Liver (tissue), 3 donors: ENCODE data around the gene WNT16.

Experiments used
- CTCF ChIP-seq: fragments of 150-350 bp; IDR thresholded peaks from 2 replicates; pipeline ENCODE4 v1.5.1; 2017; ENCODE audit warnings: improper control_type of control experiment, low read depth, low read length; ENCODE audit not compliant: missing input control
- JUND ChIP-seq, 2 donors: IDR thresholded peaks; 2 replicates each; pipeline ENCODE4 v1.6.1; 2016; ENCODE audit warnings: antibody characterized with exemption in 2 of 2
- RAD21 ChIP-seq, 2 donors: IDR thresholded peaks; 2 replicates each; pipeline ENCODE4 v1.6.1; 2016; ENCODE audit warnings: antibody characterized with exemption in 2 of 2, mild to moderate bottlenecking in 2 of 2
- SP1 ChIP-seq: IDR thresholded peaks from 2 replicates; pipeline ENCODE4 v1.6.1; 2018; ENCODE audit warnings: antibody characterized with exemption, mild to moderate bottlenecking
- YY1 ChIP-seq: IDR thresholded peaks from 2 replicates; pipeline ENCODE4 v1.6.1; 2016; ENCODE audit warnings: antibody characterized with exemption, mild to moderate bottlenecking
- ZBTB33 ChIP-seq: IDR thresholded peaks from 2 replicates; pipeline ENCODE4 v1.6.1; 2016; ENCODE audit warnings: antibody characterized with exemption
- TF ChIP-seq, protein P1 (sequence below): IDR thresholded peaks from 2 replicates; pipeline ENCODE4 v1.6.1; 2016; ENCODE audit warnings: antibody characterized with exemption, mild to moderate bottlenecking
- TF ChIP-seq, protein P2 (sequence below): IDR thresholded peaks from 2 replicates; pipeline ENCODE4 v1.6.1; 2016; ENCODE audit warnings: antibody characterized with exemption
- donor health status: healthy.
- donor health status: healthy.

DNA sequence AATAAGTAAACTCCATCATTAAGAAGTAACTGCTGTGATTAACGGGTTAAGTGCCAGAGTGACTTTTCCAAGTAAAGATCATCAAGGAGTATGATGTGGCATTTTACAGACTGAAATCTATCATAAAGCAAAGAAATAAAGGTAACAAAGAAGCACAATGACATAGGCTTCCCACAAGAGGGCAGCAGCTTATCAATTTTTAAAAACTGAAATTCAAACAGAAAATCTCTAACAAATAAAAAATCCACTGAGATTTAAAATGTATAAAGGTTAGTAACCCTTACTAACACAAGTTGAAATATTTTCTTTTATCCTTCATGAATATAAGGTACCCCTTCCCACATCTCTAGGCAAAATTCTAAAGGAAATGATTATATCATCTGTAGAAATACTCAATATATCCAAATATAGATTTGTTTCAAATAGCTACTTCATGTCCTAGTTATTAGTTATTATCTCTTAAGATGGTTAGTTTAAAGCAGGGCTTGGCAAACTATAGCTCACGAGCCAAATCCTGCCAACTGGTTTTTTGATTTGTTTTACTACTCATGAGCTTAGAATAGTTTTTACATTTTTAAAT is 38.1 kb downstream of the WNT16 start:
- TF ChIP-seq, protein P1, sequence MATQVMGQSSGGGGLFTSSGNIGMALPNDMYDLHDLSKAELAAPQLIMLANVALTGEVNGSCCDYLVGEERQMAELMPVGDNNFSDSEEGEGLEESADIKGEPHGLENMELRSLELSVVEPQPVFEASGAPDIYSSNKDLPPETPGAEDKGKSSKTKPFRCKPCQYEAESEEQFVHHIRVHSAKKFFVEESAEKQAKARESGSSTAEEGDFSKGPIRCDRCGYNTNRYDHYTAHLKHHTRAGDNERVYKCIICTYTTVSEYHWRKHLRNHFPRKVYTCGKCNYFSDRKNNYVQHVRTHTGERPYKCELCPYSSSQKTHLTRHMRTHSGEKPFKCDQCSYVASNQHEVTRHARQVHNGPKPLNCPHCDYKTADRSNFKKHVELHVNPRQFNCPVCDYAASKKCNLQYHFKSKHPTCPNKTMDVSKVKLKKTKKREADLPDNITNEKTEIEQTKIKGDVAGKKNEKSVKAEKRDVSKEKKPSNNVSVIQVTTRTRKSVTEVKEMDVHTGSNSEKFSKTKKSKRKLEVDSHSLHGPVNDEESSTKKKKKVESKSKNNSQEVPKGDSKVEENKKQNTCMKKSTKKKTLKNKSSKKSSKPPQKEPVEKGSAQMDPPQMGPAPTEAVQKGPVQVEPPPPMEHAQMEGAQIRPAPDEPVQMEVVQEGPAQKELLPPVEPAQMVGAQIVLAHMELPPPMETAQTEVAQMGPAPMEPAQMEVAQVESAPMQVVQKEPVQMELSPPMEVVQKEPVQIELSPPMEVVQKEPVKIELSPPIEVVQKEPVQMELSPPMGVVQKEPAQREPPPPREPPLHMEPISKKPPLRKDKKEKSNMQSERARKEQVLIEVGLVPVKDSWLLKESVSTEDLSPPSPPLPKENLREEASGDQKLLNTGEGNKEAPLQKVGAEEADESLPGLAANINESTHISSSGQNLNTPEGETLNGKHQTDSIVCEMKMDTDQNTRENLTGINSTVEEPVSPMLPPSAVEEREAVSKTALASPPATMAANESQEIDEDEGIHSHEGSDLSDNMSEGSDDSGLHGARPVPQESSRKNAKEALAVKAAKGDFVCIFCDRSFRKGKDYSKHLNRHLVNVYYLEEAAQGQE, result no peak
- TF ChIP-seq SP1, result no peak
- TF ChIP-seq RAD21 (IDR thresholded peaks at IDR 0.05), result peak; percentile 86 to 87
- peak; percentile 82 for TF ChIP-seq CTCF
- TF ChIP-seq ZBTB33, result no peak
- TF ChIP-seq, protein P2, sequence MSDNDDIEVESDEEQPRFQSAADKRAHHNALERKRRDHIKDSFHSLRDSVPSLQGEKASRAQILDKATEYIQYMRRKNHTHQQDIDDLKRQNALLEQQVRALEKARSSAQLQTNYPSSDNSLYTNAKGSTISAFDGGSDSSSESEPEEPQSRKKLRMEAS, result no peak
- no peak for TF ChIP-seq YY1
- no peak for TF ChIP-seq JUND (IDR thresholded peaks at IDR 0.05)
